Loucy (cell line): ENCODE measurements around the gene ACAD10.

Source experiments
- EZH2phosphoT487 ChIP-seq: fragments of 200-600 bp; IDR thresholded peaks from 2 replicates; pipeline ENCODE4 v1.6.1; 2018; ENCODE audit warnings: antibody characterized with exemption, mild to moderate bottlenecking, moderate library complexity, borderline replicate concordance
- TF ChIP-seq, protein P1 (sequence below): fragments of 200-600 bp; sonication (generic); conservative IDR thresholded peaks from 2 replicates; pipeline ENCODE4 v1.5.1; 2014; ENCODE audit warnings: mild to moderate bottlenecking, antibody characterized with exemption, low read length

- TF ChIP-seq, protein P1, sequence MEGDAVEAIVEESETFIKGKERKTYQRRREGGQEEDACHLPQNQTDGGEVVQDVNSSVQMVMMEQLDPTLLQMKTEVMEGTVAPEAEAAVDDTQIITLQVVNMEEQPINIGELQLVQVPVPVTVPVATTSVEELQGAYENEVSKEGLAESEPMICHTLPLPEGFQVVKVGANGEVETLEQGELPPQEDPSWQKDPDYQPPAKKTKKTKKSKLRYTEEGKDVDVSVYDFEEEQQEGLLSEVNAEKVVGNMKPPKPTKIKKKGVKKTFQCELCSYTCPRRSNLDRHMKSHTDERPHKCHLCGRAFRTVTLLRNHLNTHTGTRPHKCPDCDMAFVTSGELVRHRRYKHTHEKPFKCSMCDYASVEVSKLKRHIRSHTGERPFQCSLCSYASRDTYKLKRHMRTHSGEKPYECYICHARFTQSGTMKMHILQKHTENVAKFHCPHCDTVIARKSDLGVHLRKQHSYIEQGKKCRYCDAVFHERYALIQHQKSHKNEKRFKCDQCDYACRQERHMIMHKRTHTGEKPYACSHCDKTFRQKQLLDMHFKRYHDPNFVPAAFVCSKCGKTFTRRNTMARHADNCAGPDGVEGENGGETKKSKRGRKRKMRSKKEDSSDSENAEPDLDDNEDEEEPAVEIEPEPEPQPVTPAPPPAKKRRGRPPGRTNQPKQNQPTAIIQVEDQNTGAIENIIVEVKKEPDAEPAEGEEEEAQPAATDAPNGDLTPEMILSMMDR = no peak
- TF ChIP-seq EZH2phosphoT487 = no peak
These were observed 83.7 kb downstream of the ACAD10 start for GRCh38 chr12:111769599-111769998.
